Thoracic aorta (tissue), 2 donors: ENCODE results near the gene WDR27. TPM values are rescaled to one million over a fixed set of nuclear protein-coding genes. Genes with fewer than 3 reads are reported as not detected.

Experiments used
- ATAC-seq: fragments of 150-250 bp; one replicate; pipeline ENCODE4 v1.8.0; 2017; ENCODE audit warnings: low read depth; ENCODE audit not compliant: insufficient number of reproducible peaks, low FRiP score
- DNase-seq: peaks from one replicate; pipeline ENCODE4 v3.0.0-alpha.2; 2020; ENCODE audit warnings: low spot score
- H3K27ac ChIP-seq, 2 donors: fragments of 200-600 bp; sonication (generic); 1 replicate in 1 of 2; 2 replicates in 1 of 2; pipeline ENCODE4 v1.5.1; 2016; ENCODE audit warnings: mild to moderate bottlenecking in 2 of 2, moderate library complexity in 2 of 2
- H3K27me3 ChIP-seq: fragments of 200-600 bp; sonication (generic); replicated peaks from 2 replicates; pipeline ENCODE4 v1.6.0; 2016; ENCODE audit warnings: mild to moderate bottlenecking; ENCODE audit not compliant: insufficient read depth
- H3K36me3 ChIP-seq: fragments of 200-600 bp; sonication (generic); one replicate; pipeline ENCODE4 v1.5.1; 2016
- H3K4me1 ChIP-seq, 2 donors: fragments of 200-600 bp; sonication (generic); 1 replicate in 1 of 2; 2 replicates in 1 of 2; pipeline versions ENCODE4 v1.5.1 to v1.6.0; 2016; ENCODE audit warnings: low read depth in 2 of 2, mild to moderate bottlenecking in 1 of 2; ENCODE audit not compliant: control insufficient read depth in 1 of 2
- H3K4me3 ChIP-seq: fragments of 200-600 bp; sonication (generic); 2 replicates; pipeline ENCODE4 v1.5.1; 2016; ENCODE audit warnings: mild to moderate bottlenecking
- H3K9me3 ChIP-seq: fragments of 200-600 bp; sonication (generic); 2 replicates; pipeline ENCODE4 v1.5.1; 2016
- total RNA-seq, 2 donors: library from RNA; depleted of rRNA; stranded (reverse); fragments of >200 nt; gene quantifications; one replicate each; pipeline versions ENCODE4 v1.1.0 to v1.2.3, GENCODE V29; 2016
- TF ChIP-seq, protein P1 (sequence below): fragments of 200-600 bp; sonication (generic); IDR thresholded peaks from one replicate; pipeline ENCODE4 v1.5.1; 2019; ENCODE audit warnings: antibody characterized with exemption

Gene WDR27
- total RNA-seq, 2 donors from 2014 or later: 22.5 to 48.2 TPM

DNA sequence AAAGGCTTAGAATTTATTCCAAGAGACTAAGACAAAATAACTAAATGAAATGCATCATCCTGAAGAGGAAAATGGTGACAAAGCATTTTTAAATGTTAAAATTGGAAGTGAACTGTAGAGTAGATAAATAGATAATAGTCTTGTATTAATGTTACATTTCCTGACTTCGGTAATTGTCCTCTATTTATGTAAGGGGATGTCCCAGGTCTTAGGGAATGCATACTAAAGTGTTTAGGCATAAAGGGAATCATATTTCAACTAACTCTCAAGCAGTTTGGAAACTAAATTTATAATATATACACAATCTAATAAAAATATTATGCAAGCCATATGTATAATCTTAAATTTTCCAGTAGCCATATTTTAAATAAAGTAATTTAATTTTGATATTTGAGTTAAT is 159.3 kb downstream of the WDR27 start:
- Histone ChIP-seq H3K27me3 (no peaks in the 10 kb centered on the region), H3K4me1 (peaks cover 0 to 7% of the 10 kb centered on the region in 2 donors), H3K36me3 (no peaks in the 10 kb centered on the region), H3K27ac (no peak overlapping the region), H3K9me3 (peaks cover 5% of the 10 kb centered on the region), H3K4me3 (no peak overlapping the region)
- ATAC-seq: no peak
- TF ChIP-seq, protein P1, sequence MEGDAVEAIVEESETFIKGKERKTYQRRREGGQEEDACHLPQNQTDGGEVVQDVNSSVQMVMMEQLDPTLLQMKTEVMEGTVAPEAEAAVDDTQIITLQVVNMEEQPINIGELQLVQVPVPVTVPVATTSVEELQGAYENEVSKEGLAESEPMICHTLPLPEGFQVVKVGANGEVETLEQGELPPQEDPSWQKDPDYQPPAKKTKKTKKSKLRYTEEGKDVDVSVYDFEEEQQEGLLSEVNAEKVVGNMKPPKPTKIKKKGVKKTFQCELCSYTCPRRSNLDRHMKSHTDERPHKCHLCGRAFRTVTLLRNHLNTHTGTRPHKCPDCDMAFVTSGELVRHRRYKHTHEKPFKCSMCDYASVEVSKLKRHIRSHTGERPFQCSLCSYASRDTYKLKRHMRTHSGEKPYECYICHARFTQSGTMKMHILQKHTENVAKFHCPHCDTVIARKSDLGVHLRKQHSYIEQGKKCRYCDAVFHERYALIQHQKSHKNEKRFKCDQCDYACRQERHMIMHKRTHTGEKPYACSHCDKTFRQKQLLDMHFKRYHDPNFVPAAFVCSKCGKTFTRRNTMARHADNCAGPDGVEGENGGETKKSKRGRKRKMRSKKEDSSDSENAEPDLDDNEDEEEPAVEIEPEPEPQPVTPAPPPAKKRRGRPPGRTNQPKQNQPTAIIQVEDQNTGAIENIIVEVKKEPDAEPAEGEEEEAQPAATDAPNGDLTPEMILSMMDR: no peak
- DNase-seq: no peak

DNA sequence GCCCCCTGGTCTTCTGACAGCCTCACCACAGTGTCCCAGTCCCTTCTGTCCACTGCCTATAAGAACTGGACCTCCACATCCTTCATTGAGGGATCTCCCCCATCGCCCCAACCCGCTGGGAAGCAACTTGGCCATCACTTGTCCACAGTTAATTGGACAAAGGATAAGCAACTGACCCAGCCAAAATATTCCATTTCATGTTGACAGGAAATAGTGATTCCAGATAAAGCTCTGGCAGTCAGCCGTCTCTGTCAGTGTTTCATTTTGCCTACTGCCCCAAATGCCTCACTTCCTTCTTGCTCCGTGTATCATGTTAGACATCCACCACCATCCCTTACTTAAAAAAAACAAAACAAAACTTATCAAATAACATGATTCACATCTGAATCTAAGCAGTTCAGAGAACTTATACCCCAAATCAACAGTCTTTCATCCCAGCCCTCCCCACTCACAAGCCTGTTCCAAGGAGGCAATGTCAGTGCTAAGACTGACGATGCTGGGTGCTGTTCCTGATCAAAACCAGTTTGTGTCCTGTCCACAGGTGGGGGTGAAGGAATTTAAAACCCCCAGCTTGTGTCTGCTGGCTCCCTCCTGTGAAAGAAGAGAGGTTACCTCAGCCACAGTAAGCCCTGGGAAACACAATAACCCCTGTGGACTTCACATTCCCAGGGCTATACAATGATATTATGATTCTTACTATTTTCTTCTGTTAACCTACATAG is 162.5 kb downstream of the WDR27 start:
- Histone ChIP-seq H3K36me3 (no peaks in the 10 kb centered on the region), H3K27ac (no peak overlapping the region), H3K4me3 (peak overlapping the region; percentile 34), H3K27me3 (no peaks in the 10 kb centered on the region), H3K9me3 (no peaks in the 10 kb centered on the region), H3K4me1 (peaks cover 0 to 7% of the 10 kb centered on the region in 2 donors)
- DNase-seq (no peak), ATAC-seq (no peak)
- TF ChIP-seq, protein P1: no peak

- no peaks in the 10 kb centered on the region for H3K9me3 ChIP-seq
- no peak overlapping the region for H3K27ac ChIP-seq
- H3K27me3 ChIP-seq: no peaks in the 10 kb centered on the region
- no peaks in the 10 kb centered on the region for H3K36me3 ChIP-seq
- DNase-seq (no peak), ATAC-seq (no peak)
- no peak overlapping the region for H3K4me3 ChIP-seq
- TF ChIP-seq, protein P1: no peak
- peaks cover 0 to 7% of the 10 kb centered on the region in 2 donors for H3K4me1 ChIP-seq
Measured at GRCh38 chr6:169536446-169537170, 165.2 kb downstream of the WDR27 start.

DNA sequence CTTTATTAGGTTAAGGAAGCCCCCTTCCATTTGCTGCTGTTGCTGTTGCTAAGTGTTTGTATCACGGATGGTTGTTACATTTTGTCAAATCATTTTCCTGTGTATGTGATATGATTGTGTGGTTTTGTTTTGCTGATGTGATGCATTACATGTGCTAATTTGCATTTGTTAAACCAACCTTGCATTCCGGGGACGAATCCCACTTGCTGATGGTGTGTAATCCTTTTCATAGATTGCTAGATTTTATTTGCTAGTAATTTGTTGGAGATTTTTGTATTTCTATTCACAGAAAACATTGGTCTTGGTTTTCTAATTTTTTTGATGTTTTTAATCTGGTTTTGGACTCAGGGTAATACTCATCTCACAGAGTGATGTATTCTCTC is 167.8 kb downstream of the WDR27 start:
- Histone ChIP-seq H3K9me3 (no peaks in the 10 kb centered on the region), H3K27me3 (no peaks in the 10 kb centered on the region), H3K27ac (no peak overlapping the region), H3K4me1 (peaks cover 0 to 13% of the 10 kb centered on the region in 2 donors), H3K36me3 (no peaks in the 10 kb centered on the region), H3K4me3 (no peak overlapping the region)
- DNase-seq: no peak
- no peak for ATAC-seq
- TF ChIP-seq, protein P1: no peak

DNA sequence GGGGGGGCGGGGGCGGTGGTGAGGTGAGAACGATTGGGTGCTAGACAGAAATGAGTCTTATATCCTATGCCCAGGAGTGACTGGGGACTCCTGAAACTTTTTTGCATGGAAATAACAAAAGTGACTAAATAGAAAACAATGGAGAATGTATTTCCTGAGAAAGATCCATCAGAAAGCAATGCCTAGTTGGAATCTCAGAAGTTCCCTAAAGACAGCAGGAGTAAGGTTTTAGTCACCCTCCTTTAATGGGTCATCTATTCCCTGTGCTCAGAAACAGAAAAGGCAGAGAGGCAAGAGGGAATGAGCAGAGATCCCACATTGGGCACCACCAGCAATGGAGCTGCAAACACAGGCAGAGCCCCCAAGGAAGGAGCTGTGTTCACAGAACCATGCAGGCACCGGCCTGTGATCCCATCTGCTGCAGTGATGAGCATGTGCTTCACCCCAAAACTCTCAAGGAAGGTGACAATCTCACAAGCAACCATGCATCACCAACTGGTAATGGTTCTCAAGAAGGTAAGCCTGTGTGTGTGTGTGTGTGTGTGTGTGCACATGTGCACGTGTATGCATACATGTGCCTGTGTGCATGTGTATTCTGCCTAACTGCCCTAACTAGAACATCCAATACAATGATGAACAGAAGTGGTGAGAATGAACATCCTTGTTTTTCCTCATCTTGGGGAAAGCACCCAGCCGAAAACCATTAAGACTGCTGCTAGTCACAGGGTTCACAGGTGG is 168.4 kb downstream of the WDR27 start:
- ATAC-seq (no peak), DNase-seq (no peak)
- H3K27ac ChIP-seq: no peak overlapping the region
- H3K27me3 ChIP-seq: no peaks in the 10 kb centered on the region
- H3K9me3 ChIP-seq: no peaks in the 10 kb centered on the region
- peaks cover 0 to 13% of the 10 kb centered on the region in 2 donors for H3K4me1 ChIP-seq
- TF ChIP-seq, protein P1: no peak
- H3K36me3 ChIP-seq: no peaks in the 10 kb centered on the region
- H3K4me3 ChIP-seq: no peak overlapping the region
